ENCODE data around the gene PKN1. TPM values are rescaled to one million over a fixed set of nuclear protein-coding genes. Genes with fewer than 3 reads are reported as not detected.

Gene PKN1
- total and polyA plus RNA-seq, 2 of the 13 experiments (the other 11 are each of a cell fraction or from before 2014, with no cell fraction given), result 45.7 to 54.5 TPM

GRCh38 chr19:14434543-14435319 is 1.6 kb downstream of the PKN1 start (continued):
- TF ChIP-seq RCOR2 (CRISPR knock-in tag; IDR thresholded peaks at IDR 0.05), result 0 out of 2 replicates have a peak, but pooled peaks have one; percentile 18
- TF ChIP-seq GATA4 (IDR thresholded peaks at IDR 0.05; ENCODE audit: borderline replicate concordance, low read depth), result no peak
- no peak for TF ChIP-seq ZNF780A (CRISPR knock-in tag; IDR thresholded peaks at IDR 0.05)
- no peak for TF ChIP-seq ZBTB49 (CRISPR knock-in tag; IDR thresholded peaks at IDR 0.05; ENCODE audit: borderline replicate concordance)
- TF ChIP-seq JUND (CRISPR knock-in tag; IDR thresholded peaks at IDR 0.05), result 0 out of 2 replicates have a peak, but pooled peaks have one; percentile 39
- TF ChIP-seq TFDP2 (CRISPR knock-in tag; IDR thresholded peaks at IDR 0.05), result no peak
- no peak for TF ChIP-seq ELF4 (CRISPR knock-in tag; IDR thresholded peaks at IDR 0.05; ENCODE audit: borderline replicate concordance)
- 0 out of 2 replicates have a peak, but pooled peaks have one; percentile 47 for TF ChIP-seq PAXIP1 (CRISPR knock-in tag; conservative IDR thresholded peaks at IDR 0.05)
- TF ChIP-seq, protein P1, sequence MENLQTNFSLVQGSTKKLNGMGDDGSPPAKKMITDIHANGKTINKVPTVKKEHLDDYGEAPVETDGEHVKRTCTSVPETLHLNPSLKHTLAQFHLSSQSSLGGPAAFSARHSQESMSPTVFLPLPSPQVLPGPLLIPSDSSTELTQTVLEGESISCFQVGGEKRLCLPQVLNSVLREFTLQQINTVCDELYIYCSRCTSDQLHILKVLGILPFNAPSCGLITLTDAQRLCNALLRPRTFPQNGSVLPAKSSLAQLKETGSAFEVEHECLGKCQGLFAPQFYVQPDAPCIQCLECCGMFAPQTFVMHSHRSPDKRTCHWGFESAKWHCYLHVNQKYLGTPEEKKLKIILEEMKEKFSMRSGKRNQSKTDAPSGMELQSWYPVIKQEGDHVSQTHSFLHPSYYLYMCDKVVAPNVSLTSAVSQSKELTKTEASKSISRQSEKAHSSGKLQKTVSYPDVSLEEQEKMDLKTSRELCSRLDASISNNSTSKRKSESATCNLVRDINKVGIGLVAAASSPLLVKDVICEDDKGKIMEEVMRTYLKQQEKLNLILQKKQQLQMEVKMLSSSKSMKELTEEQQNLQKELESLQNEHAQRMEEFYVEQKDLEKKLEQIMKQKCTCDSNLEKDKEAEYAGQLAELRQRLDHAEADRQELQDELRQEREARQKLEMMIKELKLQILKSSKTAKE (CRISPR knock-in tag; IDR thresholded peaks at IDR 0.05; ENCODE audit: borderline replicate concordance), result peak; percentile 37; the same call in 1 of the 2 replicates
- TF ChIP-seq PPARG (CRISPR knock-in tag; conservative IDR thresholded peaks at IDR 0.05), result no peak
- TF ChIP-seq RNF2 (conservative IDR thresholded peaks at IDR 0.05; ENCODE audit: low read depth), result no peak
- TF ChIP-seq GPN1 (CRISPR knock-in tag; IDR thresholded peaks at IDR 0.05; ENCODE audit: borderline replicate concordance), result no peak
- no peak for TF ChIP-seq CEBPG (CRISPR knock-in tag; IDR thresholded peaks at IDR 0.05)
- TF ChIP-seq IRF9 (CRISPR knock-in tag; IDR thresholded peaks at IDR 0.05; ENCODE audit: borderline replicate concordance), result no peak
- no peak for TF ChIP-seq STAT5B (CRISPR knock-in tag; IDR thresholded peaks at IDR 0.05)
- TF ChIP-seq, protein P2, sequence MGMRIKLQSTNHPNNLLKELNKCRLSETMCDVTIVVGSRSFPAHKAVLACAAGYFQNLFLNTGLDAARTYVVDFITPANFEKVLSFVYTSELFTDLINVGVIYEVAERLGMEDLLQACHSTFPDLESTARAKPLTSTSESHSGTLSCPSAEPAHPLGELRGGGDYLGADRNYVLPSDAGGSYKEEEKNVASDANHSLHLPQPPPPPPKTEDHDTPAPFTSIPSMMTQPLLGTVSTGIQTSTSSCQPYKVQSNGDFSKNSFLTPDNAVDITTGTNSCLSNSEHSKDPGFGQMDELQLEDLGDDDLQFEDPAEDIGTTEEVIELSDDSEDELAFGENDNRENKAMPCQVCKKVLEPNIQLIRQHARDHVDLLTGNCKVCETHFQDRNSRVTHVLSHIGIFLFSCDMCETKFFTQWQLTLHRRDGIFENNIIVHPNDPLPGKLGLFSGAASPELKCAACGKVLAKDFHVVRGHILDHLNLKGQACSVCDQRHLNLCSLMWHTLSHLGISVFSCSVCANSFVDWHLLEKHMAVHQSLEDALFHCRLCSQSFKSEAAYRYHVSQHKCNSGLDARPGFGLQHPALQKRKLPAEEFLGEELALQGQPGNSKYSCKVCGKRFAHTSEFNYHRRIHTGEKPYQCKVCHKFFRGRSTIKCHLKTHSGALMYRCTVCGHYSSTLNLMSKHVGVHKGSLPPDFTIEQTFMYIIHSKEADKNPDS (CRISPR knock-in tag; IDR thresholded peaks at IDR 0.05), result no peak

Measured in HepG2 (cell line).